ENCODE results near the gene PHTF2. TPM values are rescaled to one million over a fixed set of nuclear protein-coding genes. Genes with fewer than 3 reads are reported as not detected.

The PHTF2 gene
- total RNA-seq, 1 donor from 2014 or later, result 22.1 TPM

- no peak for DNase-seq
- no peaks in the 10 kb centered on the region for H3K9me3 ChIP-seq (replicated peaks)
- H3K27me3 ChIP-seq (ENCODE audit: low read depth), result no peaks in the 10 kb centered on the region
- intact Hi-C loops (cut with micrococcal nuclease), result no loop called here
- H3K4me1 ChIP-seq, result peaks cover 4% of the 10 kb centered on the region
- no peak overlapping the region for H3K4me3 ChIP-seq
- peaks cover 7% of the 10 kb centered on the region for H3K36me3 ChIP-seq
- TF ChIP-seq CTCF (IDR thresholded peaks at IDR 0.05; ENCODE audit: borderline replicate concordance), result no peak
- no peak overlapping the region for H3K27ac ChIP-seq (replicated peaks)
Observed at GRCh38 chr7:77878500-77878899, 79.9 kb downstream of the PHTF2 start.

GRCh38 chr7:77879272-77879671 is 80.7 kb downstream of the PHTF2 start:
- no peak for TF ChIP-seq CTCF (IDR thresholded peaks at IDR 0.05; ENCODE audit: borderline replicate concordance)

GRCh38 chr7:77881871-77882270 is 83.3 kb downstream of the PHTF2 start:
- Histone ChIP-seq H3K27me3 (ENCODE audit: low read depth) (no peaks in the 10 kb centered on the region), H3K9me3 (replicated peaks) (no peaks in the 10 kb centered on the region), H3K4me3 (no peak overlapping the region), H3K36me3 (peaks cover 1% of the 10 kb centered on the region), H3K4me1 (peaks cover 4% of the 10 kb centered on the region), H3K27ac (replicated peaks) (no peak overlapping the region)
- no peak for TF ChIP-seq CTCF (IDR thresholded peaks at IDR 0.05; ENCODE audit: borderline replicate concordance)
- DNase-seq, result no peak
- intact Hi-C loops (cut with micrococcal nuclease), result no loop called here

More at GRCh38 chr7:77879272-77879671, 80.7 kb downstream of the PHTF2 start:
- no peak for DNase-seq
- no peaks in the 10 kb centered on the region for H3K9me3 ChIP-seq (replicated peaks)
- H3K4me1 ChIP-seq, result peaks cover 4% of the 10 kb centered on the region
- H3K27me3 ChIP-seq (ENCODE audit: low read depth), result no peaks in the 10 kb centered on the region
- H3K27ac ChIP-seq (replicated peaks), result no peak overlapping the region
- no peak overlapping the region for H3K4me3 ChIP-seq
- peaks cover 7% of the 10 kb centered on the region for H3K36me3 ChIP-seq
- intact Hi-C loops (cut with micrococcal nuclease), result no loop called here

GRCh38 chr7:77885155-77885554 is 86.6 kb downstream of the PHTF2 start:
- Histone ChIP-seq H3K27me3 (ENCODE audit: low read depth) (no peaks in the 10 kb centered on the region), H3K4me3 (no peak overlapping the region), H3K27ac (replicated peaks) (no peak overlapping the region), H3K4me1 (peaks cover 12% of the 10 kb centered on the region), H3K36me3 (no peaks in the 10 kb centered on the region), H3K9me3 (replicated peaks) (no peaks in the 10 kb centered on the region)
- no peak for TF ChIP-seq CTCF (IDR thresholded peaks at IDR 0.05; ENCODE audit: borderline replicate concordance)
- no peak for DNase-seq
- intact Hi-C loops (cut with micrococcal nuclease), result no loop called here

- H3K9me3 ChIP-seq (replicated peaks), result no peaks in the 10 kb centered on the region
- no peak overlapping the region for H3K27ac ChIP-seq (replicated peaks)
- H3K27me3 ChIP-seq (ENCODE audit: low read depth), result no peaks in the 10 kb centered on the region
- no peak overlapping the region for H3K4me3 ChIP-seq
- no peaks in the 10 kb centered on the region for H3K36me3 ChIP-seq
- peaks cover 12% of the 10 kb centered on the region for H3K4me1 ChIP-seq
- TF ChIP-seq CTCF (IDR thresholded peaks at IDR 0.05; ENCODE audit: borderline replicate concordance), result no peak
- intact Hi-C loops (cut with micrococcal nuclease), result no loop called here
- DNase-seq, result no peak
Observed at GRCh38 chr7:77887567-77887966, 89.0 kb downstream of the PHTF2 start.

- Histone ChIP-seq H3K4me1 (peaks cover 12% of the 10 kb centered on the region), H3K36me3 (no peaks in the 10 kb centered on the region), H3K9me3 (replicated peaks) (no peaks in the 10 kb centered on the region), H3K27me3 (ENCODE audit: low read depth) (no peaks in the 10 kb centered on the region), H3K27ac (replicated peaks) (no peak overlapping the region), H3K4me3 (no peak overlapping the region)
- no peak for TF ChIP-seq CTCF (IDR thresholded peaks at IDR 0.05; ENCODE audit: borderline replicate concordance)
- intact Hi-C loops (cut with micrococcal nuclease), result no loop called here
- DNase-seq, result no peak
Observed at GRCh38 chr7:77888998-77889397, 90.4 kb downstream of the PHTF2 start.

Measured in left ventricle myocardium inferior (tissue), 1 donor.